ENCODE results near the gene RASA3. TPM values are rescaled to one million over a fixed set of nuclear protein-coding genes. Genes with fewer than 3 reads are reported as not detected.

RASA3 gene
- polyA plus RNA-seq, 3 donors: 9.0 to 32.6 (median 16.6) TPM

- no peaks in the 10 kb centered on the region for H3K36me3 Mint-ChIP-seq
- Histone ChIP-seq H3K36me3 (replicated peaks in 1 of 2; ENCODE audit: control insufficient read depth in 1 of 2, insufficient read depth in 2 of 2, low read length in 2 of 2) (no peaks in the 10 kb centered on the region), H3K79me2 (ENCODE audit: insufficient read depth, low read length) (no peaks in the 10 kb centered on the region), H3K9me3 (replicated peaks in 1 of 2; ENCODE audit: control insufficient read depth in 1 of 2, insufficient read depth in 1 of 2, low read length in 2 of 2) (peaks cover 24 to 30% of the 10 kb centered on the region in 2 donors), H3K9ac (ENCODE audit: insufficient read depth, low read length, poor library complexity, severe bottlenecking) (no peak overlapping the region), H3K4me3 (replicated peaks in 1 of 3; ENCODE audit: low read depth in 2 of 3, low read length in 3 of 3) (no peak overlapping the region), H3K4me1 (ENCODE audit: control insufficient read depth in 1 of 2, insufficient read depth in 2 of 2, low read length in 2 of 2) (no peaks in the 10 kb centered on the region), H2AFZ (ENCODE audit: insufficient read depth, low read depth, low read length, poor library complexity, severe bottlenecking) (no peak overlapping the region), H4K20me1 (ENCODE audit: insufficient read depth, low read length) (no peaks in the 10 kb centered on the region), H3K27ac (ENCODE audit: low read depth in 1 of 2, low read length in 2 of 2) (no peak overlapping the region), H3K4me2 (replicated peaks; ENCODE audit: extremely low read depth, low read length, poor library complexity, severe bottlenecking) (no peak overlapping the region), H3K27me3 (ENCODE audit: control insufficient read depth in 2 of 2, insufficient read depth in 2 of 2, low read length in 2 of 2) (no peaks in the 10 kb centered on the region)
- H3K4me3 Mint-ChIP-seq: no peak overlapping the region
- no peak overlapping the region for H3K27ac Mint-ChIP-seq
- peaks cover 0 to 3% (median 2%) of the 10 kb centered on the region in 3 donors for H3K27me3 Mint-ChIP-seq (ENCODE audit: low read depth in 3 of 3)
- intact Hi-C loops (cut with micrococcal nuclease): no loop called here
- WGBS (ENCODE audit: insufficient coverage): 94% methylated on average over 17 of the region's 17 CpGs
- peaks cover 14 to 41% (median 33%) of the 10 kb centered on the region in 7 donors for H3K9me3 Mint-ChIP-seq
- DNase-seq: no peak
- TF ChIP-seq, protein P1, sequence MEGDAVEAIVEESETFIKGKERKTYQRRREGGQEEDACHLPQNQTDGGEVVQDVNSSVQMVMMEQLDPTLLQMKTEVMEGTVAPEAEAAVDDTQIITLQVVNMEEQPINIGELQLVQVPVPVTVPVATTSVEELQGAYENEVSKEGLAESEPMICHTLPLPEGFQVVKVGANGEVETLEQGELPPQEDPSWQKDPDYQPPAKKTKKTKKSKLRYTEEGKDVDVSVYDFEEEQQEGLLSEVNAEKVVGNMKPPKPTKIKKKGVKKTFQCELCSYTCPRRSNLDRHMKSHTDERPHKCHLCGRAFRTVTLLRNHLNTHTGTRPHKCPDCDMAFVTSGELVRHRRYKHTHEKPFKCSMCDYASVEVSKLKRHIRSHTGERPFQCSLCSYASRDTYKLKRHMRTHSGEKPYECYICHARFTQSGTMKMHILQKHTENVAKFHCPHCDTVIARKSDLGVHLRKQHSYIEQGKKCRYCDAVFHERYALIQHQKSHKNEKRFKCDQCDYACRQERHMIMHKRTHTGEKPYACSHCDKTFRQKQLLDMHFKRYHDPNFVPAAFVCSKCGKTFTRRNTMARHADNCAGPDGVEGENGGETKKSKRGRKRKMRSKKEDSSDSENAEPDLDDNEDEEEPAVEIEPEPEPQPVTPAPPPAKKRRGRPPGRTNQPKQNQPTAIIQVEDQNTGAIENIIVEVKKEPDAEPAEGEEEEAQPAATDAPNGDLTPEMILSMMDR (IDR thresholded peaks at IDR 0.05): no peak
- H3K4me1 Mint-ChIP-seq: no peaks in the 10 kb centered on the region
Observed at GRCh38 chr13:113962975-113963374, 169.4 kb downstream of the RASA3 start.

DNA sequence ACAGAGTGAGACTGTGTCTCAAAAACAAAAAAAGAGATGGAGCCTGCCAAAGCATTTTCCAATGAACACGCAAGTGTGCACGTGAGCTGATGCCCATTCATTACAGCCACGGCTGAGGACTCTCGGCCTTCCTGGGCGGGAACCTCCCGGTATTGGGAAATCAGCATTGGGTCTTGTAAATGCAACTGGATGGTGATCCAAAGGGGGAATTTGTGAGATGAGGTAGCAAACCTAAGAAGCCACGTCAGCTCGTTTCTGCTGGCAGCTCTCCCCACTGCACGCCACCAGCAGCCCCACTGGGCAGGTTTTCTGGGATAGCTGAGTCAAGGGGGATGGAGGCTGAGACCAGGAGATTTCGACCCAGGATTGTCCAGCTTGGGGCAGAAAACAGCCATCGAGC lies 170.0 kb downstream of the RASA3 start:
- Histone ChIP-seq H2AFZ (ENCODE audit: insufficient read depth, low read depth, low read length, poor library complexity, severe bottlenecking) (no peak overlapping the region), H3K4me1 (ENCODE audit: control insufficient read depth in 1 of 2, insufficient read depth in 2 of 2, low read length in 2 of 2) (no peaks in the 10 kb centered on the region), H3K9me3 (replicated peaks in 1 of 2; ENCODE audit: control insufficient read depth in 1 of 2, insufficient read depth in 1 of 2, low read length in 2 of 2) (peaks cover 24 to 34% of the 10 kb centered on the region in 2 donors), H3K4me3 (replicated peaks in 1 of 3; ENCODE audit: low read depth in 2 of 3, low read length in 3 of 3) (no peak overlapping the region), H4K20me1 (ENCODE audit: insufficient read depth, low read length) (no peaks in the 10 kb centered on the region), H3K27me3 (ENCODE audit: control insufficient read depth in 2 of 2, insufficient read depth in 2 of 2, low read length in 2 of 2) (no peaks in the 10 kb centered on the region), H3K27ac (ENCODE audit: low read depth in 1 of 2, low read length in 2 of 2) (no peak overlapping the region), H3K9ac (ENCODE audit: insufficient read depth, low read length, poor library complexity, severe bottlenecking) (no peak overlapping the region), H3K79me2 (ENCODE audit: insufficient read depth, low read length) (no peaks in the 10 kb centered on the region), H3K4me2 (replicated peaks; ENCODE audit: extremely low read depth, low read length, poor library complexity, severe bottlenecking) (no peak overlapping the region), H3K36me3 (replicated peaks in 1 of 2; ENCODE audit: control insufficient read depth in 1 of 2, insufficient read depth in 2 of 2, low read length in 2 of 2) (no peaks in the 10 kb centered on the region)
- TF ChIP-seq, protein P1 (IDR thresholded peaks at IDR 0.05): no peak
- H3K4me3 Mint-ChIP-seq: no peak overlapping the region
- no peak overlapping the region for H3K27ac Mint-ChIP-seq
- H3K9me3 Mint-ChIP-seq: peaks cover 15 to 44% (median 33%) of the 10 kb centered on the region in 7 donors
- H3K36me3 Mint-ChIP-seq: no peaks in the 10 kb centered on the region
- H3K27me3 Mint-ChIP-seq (ENCODE audit: low read depth in 3 of 3): peaks cover 0 to 3% (median 3%) of the 10 kb centered on the region in 3 donors
- DNase-seq: no peak
- intact Hi-C loops (cut with micrococcal nuclease): no loop called here
- H3K4me1 Mint-ChIP-seq: no peaks in the 10 kb centered on the region
- 85% methylated on average over 10 of the region's 11 CpGs for WGBS (ENCODE audit: insufficient coverage)
